ENCODE measurements around the gene TBC1D21.

- TF ChIP-seq, protein P1, sequence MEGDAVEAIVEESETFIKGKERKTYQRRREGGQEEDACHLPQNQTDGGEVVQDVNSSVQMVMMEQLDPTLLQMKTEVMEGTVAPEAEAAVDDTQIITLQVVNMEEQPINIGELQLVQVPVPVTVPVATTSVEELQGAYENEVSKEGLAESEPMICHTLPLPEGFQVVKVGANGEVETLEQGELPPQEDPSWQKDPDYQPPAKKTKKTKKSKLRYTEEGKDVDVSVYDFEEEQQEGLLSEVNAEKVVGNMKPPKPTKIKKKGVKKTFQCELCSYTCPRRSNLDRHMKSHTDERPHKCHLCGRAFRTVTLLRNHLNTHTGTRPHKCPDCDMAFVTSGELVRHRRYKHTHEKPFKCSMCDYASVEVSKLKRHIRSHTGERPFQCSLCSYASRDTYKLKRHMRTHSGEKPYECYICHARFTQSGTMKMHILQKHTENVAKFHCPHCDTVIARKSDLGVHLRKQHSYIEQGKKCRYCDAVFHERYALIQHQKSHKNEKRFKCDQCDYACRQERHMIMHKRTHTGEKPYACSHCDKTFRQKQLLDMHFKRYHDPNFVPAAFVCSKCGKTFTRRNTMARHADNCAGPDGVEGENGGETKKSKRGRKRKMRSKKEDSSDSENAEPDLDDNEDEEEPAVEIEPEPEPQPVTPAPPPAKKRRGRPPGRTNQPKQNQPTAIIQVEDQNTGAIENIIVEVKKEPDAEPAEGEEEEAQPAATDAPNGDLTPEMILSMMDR (IDR thresholded peaks at IDR 0.05 in 4 of 5, conservative IDR thresholded peaks at IDR 0.05 in 1 of 5): no peak
- no peak for TF ChIP-seq POLR2A (IDR thresholded peaks at IDR 0.05)
Observed at GRCh38 chr15:73866481-73866880, 6.9 kb upstream of the TBC1D21 start.

Data from gastrocnemius medialis (tissue), 4 donors.